ENCODE results near the gene L3MBTL4.
"Not testable (repeated sequence)": the region's sequence is repeated elsewhere in the genome, so short reads cannot be mapped to it uniquely, and the experiment has no call there.

L3MBTL4 gene

DNA sequence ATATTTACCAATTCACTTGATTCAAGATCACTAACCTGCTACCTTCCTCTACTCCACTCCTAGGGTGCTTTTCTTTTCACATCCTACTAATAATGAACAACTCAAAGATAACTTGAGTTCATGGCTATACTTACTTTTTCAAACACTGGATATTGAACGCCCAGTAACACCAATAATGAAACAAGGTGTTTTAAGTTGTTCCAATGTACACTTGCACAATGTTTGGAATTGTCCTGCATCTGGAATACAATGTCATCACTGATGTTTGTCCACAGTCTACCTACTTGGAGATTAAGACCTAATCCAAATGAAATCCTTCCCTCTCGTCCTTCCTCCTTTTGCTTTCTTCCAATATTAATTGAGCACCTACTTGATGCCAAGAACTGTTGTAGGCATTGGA lies 301.1 kb downstream of the L3MBTL4 start:
- Histone ChIP-seq H3K4me3 (no peak overlapping the region), H3K27ac (no peak overlapping the region), H3K27me3 (no peaks in the 10 kb centered on the region), H3K9me3 (no peaks in the 10 kb centered on the region), H3K9ac (no peak overlapping the region), H4K20me1 (no peaks in the 10 kb centered on the region), H3K36me3 (no peaks in the 10 kb centered on the region), H3K4me1 (no peaks in the 10 kb centered on the region), H3K4me2 (no peak overlapping the region)
- TF ChIP-seq Cebpa-rat (IDR thresholded peaks at IDR 0.05): no peak

DNA sequence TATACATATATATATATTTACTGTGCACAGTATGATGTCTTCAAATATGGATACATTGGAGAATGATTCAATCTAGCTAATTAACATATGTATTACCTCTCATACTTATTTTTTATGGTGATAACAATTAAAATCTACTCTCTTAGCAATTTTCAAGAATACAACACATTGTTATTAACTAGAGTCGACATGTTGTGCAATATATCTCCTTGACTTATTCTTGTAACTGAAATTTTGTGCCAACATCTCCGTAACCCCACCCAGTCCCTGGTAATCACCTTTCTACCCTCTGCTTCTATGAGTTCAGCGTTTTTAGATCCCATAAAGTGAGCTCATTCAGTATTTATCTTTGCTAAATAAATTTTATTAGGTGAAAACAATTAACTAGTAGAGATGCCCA lies 303.0 kb downstream of the L3MBTL4 start:
- Histone ChIP-seq H3K4me1 (no peaks in the 10 kb centered on the region), H3K9me3 (no peaks in the 10 kb centered on the region), H3K9ac (no peak overlapping the region), H4K20me1 (no peaks in the 10 kb centered on the region), H3K27ac (no peak overlapping the region), H3K36me3 (no peaks in the 10 kb centered on the region), H3K27me3 (no peaks in the 10 kb centered on the region), H3K4me2 (no peak overlapping the region), H3K4me3 (no peak overlapping the region)
- TF ChIP-seq Cebpa-rat (IDR thresholded peaks at IDR 0.05): no peak

DNA sequence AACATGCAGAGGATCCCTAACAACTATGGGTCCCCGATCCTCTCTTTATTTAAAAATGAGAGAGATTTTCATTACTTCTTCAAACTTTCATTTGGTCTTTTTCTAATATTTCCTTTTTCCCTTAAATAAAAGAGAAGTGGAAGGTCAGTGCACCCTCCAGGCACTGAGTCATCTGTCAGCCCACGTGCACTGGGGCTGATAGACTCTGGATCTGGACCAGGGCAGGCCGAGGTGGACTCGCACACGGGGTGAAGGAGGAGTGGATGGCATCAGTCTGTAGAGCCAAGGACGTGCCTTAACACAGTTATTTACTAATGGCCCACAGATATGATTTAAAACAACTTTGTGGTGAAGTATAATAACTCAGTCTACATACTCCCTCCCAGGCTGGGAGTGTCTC lies 305.0 kb downstream of the L3MBTL4 start:
- H3K4me3 ChIP-seq: no peak overlapping the region
- no peak overlapping the region for H3K4me2 ChIP-seq
- H3K36me3 ChIP-seq: no peaks in the 10 kb centered on the region
- no peak overlapping the region for H3K9ac ChIP-seq
- H4K20me1 ChIP-seq: no peaks in the 10 kb centered on the region
- H3K27ac ChIP-seq: no peak overlapping the region
- no peak for TF ChIP-seq Cebpa-rat (IDR thresholded peaks at IDR 0.05)
- H3K4me1 ChIP-seq: no peaks in the 10 kb centered on the region
- no peaks in the 10 kb centered on the region for H3K9me3 ChIP-seq
- no peaks in the 10 kb centered on the region for H3K27me3 ChIP-seq

DNA sequence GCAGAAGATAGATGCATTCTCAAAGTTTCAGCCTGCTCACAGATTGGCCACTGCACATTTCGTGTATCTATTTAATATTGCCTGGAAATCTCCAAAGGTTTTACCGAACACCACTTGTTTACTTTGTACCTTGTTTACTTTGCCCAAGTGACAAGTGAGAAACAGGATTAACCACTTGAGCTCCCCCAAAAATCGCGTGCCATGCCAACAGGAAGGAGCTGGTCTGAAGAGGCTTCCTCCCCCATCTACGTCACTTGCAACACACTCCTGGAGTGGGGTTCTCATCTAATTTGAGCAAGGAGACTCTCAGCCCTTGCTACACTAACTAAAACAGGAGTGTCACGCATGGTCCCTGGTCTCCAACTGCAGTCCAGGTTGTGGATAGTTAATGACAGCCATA lies 306.9 kb downstream of the L3MBTL4 start:
- H4K20me1 ChIP-seq: no peaks in the 10 kb centered on the region

DNA sequence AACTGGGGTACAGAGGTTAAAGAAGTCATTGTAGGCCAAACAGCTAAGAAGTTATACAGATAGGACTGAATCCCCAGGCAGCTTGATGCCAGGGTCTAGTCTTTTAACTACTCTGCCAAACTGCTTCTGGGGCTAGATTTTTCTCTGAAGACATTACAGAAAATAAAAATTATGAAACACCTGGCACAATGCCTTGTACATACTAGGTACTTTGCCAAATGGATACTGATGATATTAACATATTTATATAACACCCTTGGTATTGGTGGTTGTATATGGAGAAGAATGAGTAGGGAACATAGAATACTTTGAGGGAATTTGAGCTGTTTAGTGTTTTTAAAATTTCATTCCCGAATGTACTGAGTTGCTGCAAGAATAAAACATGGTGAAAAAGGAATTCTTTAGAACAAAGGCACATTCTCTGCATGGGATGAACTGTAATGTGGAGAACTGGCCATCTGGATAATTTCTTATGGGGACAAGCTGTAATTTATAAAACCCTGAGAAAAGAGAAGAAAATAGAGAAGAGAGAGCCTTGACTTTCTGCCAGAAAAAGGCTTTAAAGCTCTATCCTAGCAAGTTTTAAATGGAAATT lies 308.5 kb downstream of the L3MBTL4 start:
- TF ChIP-seq Cebpa-rat (IDR thresholded peaks at IDR 0.05): no peak
- no peak overlapping the region for H3K9ac ChIP-seq

More for the DNA sequence above, 306.9 kb downstream of the L3MBTL4 start:
- no peak for TF ChIP-seq Cebpa-rat (IDR thresholded peaks at IDR 0.05)
- Histone ChIP-seq H3K36me3 (no peaks in the 10 kb centered on the region), H3K4me3 (no peak overlapping the region), H3K27me3 (no peaks in the 10 kb centered on the region), H3K9ac (no peak overlapping the region), H3K4me2 (no peak overlapping the region), H3K9me3 (no peaks in the 10 kb centered on the region), H3K27ac (no peak overlapping the region), H3K4me1 (no peaks in the 10 kb centered on the region)

DNA sequence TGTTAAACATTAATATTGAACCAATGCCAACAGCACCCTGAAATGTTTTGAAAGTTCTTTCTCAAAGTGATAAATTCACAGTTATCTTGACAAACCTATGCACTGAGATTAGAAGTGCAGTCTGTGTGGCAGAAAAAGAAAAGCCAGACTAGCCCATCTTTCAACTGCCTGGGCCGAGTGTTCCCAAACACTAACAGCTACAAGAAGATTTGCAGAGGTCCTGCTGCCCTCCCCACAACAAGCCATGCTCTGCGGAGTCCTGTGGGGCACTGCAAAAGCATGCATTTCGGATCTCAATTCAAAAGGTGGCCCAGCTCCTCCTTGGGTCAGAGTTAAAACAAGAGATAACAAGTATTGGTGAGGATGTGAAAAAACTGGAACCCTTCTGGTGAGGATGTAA lies 311.0 kb downstream of the L3MBTL4 start:
- no peaks in the 10 kb centered on the region for H3K36me3 ChIP-seq
- TF ChIP-seq Cebpa-rat (IDR thresholded peaks at IDR 0.05): no peak
- H3K9me3 ChIP-seq: no peaks in the 10 kb centered on the region
- H3K27ac ChIP-seq: no peak overlapping the region
- no peak overlapping the region for H3K4me3 ChIP-seq
- H4K20me1 ChIP-seq: no peaks in the 10 kb centered on the region
- H3K9ac ChIP-seq: no peak overlapping the region
- no peak overlapping the region for H3K4me2 ChIP-seq
- H3K27me3 ChIP-seq: no peaks in the 10 kb centered on the region
- no peaks in the 10 kb centered on the region for H3K4me1 ChIP-seq

More for the DNA sequence above, 308.5 kb downstream of the L3MBTL4 start:
- no peak overlapping the region for H3K27ac ChIP-seq
- no peaks in the 10 kb centered on the region for H3K9me3 ChIP-seq
- H3K4me3 ChIP-seq: no peak overlapping the region
- H3K4me2 ChIP-seq: no peak overlapping the region
- no peaks in the 10 kb centered on the region for H3K4me1 ChIP-seq
- no peaks in the 10 kb centered on the region for H3K36me3 ChIP-seq
- no peaks in the 10 kb centered on the region for H3K27me3 ChIP-seq
- no peaks in the 10 kb centered on the region for H4K20me1 ChIP-seq

- no peak overlapping the region for H3K4me2 ChIP-seq
- peaks cover 6% of the 10 kb centered on the region; the same call in 1 of the 2 replicates for H3K9me3 ChIP-seq
- H3K9ac ChIP-seq: no peak overlapping the region
- H3K36me3 ChIP-seq: no peaks in the 10 kb centered on the region
- TF ChIP-seq Cebpa-rat (IDR thresholded peaks at IDR 0.05): no peak
- no peak overlapping the region for H3K4me3 ChIP-seq
- H4K20me1 ChIP-seq: no peaks in the 10 kb centered on the region
- no peak overlapping the region for H3K27ac ChIP-seq
- H3K4me1 ChIP-seq: no peaks in the 10 kb centered on the region
- no peaks in the 10 kb centered on the region for H3K27me3 ChIP-seq
Observed at GRCh38 chr18:6096730-6097129, 318.0 kb downstream of the L3MBTL4 start.

- Histone ChIP-seq H3K4me2 (no peak overlapping the region), H4K20me1 (no peaks in the 10 kb centered on the region), H3K9me3 (no peaks in the 10 kb centered on the region), H3K4me3 (no peak overlapping the region), H3K36me3 (no peaks in the 10 kb centered on the region), H3K27me3 (no peaks in the 10 kb centered on the region), H3K9ac (no peak overlapping the region), H3K27ac (no peak overlapping the region), H3K4me1 (no peaks in the 10 kb centered on the region)
- no peak for TF ChIP-seq Cebpa-rat (IDR thresholded peaks at IDR 0.05)
Observed at GRCh38 chr18:6088432-6088831, 326.3 kb downstream of the L3MBTL4 start.

DNA sequence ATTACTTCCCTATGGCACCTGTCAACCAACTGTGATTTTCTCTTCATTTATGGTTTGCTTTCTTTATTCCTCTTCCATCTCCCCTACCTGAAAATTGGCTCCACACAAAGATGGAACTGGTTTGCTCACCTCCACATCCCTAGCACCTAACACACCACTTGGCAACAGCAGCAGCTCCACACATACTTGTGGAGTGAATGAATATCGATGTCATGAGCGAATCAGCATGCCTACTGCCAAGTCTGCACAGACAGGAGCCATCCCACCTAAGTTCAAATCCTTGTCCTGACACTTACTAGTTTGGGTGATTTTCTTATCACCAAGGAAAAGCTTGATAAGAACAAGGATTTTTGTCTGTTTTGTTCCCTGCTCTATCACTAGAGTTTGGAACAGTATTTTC lies 328.0 kb downstream of the L3MBTL4 start:
- Histone ChIP-seq H3K36me3 (no peaks in the 10 kb centered on the region), H3K4me1 (no peaks in the 10 kb centered on the region), H3K27me3 (no peaks in the 10 kb centered on the region), H4K20me1 (no peaks in the 10 kb centered on the region), H3K4me3 (no peak overlapping the region), H3K9ac (no peak overlapping the region), H3K9me3 (no peaks in the 10 kb centered on the region), H3K4me2 (no peak overlapping the region), H3K27ac (no peak overlapping the region)
- no peak for TF ChIP-seq Cebpa-rat (IDR thresholded peaks at IDR 0.05)

DNA sequence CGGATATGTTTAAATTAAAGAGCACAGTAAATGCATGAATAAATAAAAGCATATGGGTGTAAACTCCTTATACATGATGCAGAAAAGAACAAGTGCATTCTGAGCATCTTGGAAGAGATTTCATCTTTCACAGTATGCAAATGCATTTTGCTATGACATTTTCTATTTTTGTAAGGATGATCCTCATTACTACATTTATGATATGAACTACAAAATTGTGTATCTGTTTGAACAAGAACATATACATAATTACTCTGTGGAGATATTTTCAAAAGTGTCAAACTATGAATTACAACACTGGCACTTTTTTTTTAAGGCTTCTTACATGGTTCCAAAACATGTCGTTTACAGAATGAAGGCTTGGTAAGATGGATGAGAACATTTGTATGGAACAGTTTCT lies 335.3 kb downstream of the L3MBTL4 start:
- Histone ChIP-seq H3K4me1 (no peaks in the 10 kb centered on the region), H3K27me3 (no peaks in the 10 kb centered on the region), H3K9ac (no peak overlapping the region), H3K4me3 (no peak overlapping the region), H3K9me3 (no peaks in the 10 kb centered on the region), H3K36me3 (no peaks in the 10 kb centered on the region), H3K27ac (no peak overlapping the region), H4K20me1 (no peaks in the 10 kb centered on the region), H3K4me2 (no peak overlapping the region)
- no peak for TF ChIP-seq Cebpa-rat (IDR thresholded peaks at IDR 0.05)

DNA sequence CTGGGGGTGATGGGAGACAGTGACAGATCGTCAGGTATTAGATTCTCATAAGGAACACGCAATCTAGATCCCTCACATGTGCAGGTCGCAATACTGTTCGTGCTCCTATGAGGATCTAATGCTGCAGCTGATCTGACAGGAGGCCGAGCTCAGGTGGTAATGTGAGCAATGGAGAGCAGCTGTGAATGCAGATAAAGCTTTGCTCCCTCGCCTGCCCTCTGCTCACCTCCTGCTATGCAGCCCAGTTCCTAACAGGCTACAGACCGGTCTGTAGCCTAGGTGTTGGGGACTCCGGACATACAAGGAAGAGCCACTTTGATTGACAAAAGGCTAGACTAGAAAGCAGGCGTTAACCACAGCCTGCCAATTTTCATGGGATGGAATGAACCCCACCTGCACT lies 335.8 kb downstream of the L3MBTL4 start:
- Histone ChIP-seq H3K9me3 (no peaks in the 10 kb centered on the region), H3K4me1 (no peaks in the 10 kb centered on the region), H4K20me1 (no peaks in the 10 kb centered on the region), H3K27me3 (no peaks in the 10 kb centered on the region), H3K9ac (no peak overlapping the region), H3K27ac (no peak overlapping the region), H3K4me3 (no peak overlapping the region), H3K4me2 (no peak overlapping the region), H3K36me3 (no peaks in the 10 kb centered on the region)
- TF ChIP-seq Cebpa-rat (IDR thresholded peaks at IDR 0.05): no peak

- H3K4me2 ChIP-seq, H3K27ac ChIP-seq, H3K27me3 ChIP-seq, H4K20me1 ChIP-seq, H3K9ac ChIP-seq, H3K9me3 ChIP-seq, H3K4me1 ChIP-seq, H3K4me3 ChIP-seq, H3K36me3 ChIP-seq: not testable (repeated sequence)
Observed at GRCh38 chr18:6072423-6072822, 342.3 kb downstream of the L3MBTL4 start.
